ENCODE data around the gene HSD17B2.

The HSD17B2 gene

GRCh38 chr16:82049484-82049883, 14.4 kb downstream of the HSD17B2 start:
- DNase-seq (ENCODE audit: low spot score) = no peak

DNA sequence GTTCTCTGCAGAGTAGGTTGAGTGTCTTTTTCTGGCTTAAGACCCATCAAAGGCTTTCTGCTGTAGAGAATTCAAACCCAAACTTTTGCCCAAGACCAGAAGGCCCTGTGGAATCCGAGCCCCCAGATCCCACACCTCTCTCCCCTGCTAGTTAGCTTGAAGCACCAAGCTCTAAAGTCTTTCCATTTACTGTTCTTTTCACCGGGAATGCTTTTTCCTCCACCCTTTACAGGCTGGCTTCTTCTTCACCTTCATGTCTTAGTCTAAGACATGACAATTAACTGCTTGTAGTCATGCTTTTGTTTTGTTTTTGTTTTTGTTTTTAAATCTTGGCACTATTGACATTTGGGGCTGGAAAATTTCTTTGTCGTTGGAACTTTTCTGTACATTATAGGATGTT, 15.5 kb downstream of the HSD17B2 start:
- DNase-seq (ENCODE audit: low spot score) = no peak

DNA sequence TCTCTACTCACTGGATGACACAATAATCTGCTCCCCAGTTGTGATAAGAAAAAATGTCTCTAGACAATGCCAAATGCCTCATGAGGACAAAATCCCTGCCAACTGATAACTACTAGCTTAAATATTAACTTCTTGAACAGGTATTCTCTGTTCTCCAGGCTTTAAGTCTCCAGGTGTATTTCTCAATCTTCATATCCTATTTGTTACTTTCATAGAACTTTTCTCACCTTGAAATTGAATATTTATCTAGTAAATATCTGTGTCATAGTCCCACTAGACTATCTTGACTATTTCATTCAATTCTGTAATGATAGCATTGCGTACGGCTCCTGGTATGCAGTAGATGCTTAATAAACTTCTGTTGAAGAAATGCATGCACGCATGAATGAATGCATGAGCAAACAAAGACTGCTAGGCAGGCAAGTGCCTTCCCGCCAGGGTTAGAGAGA, 15.9 kb downstream of the HSD17B2 start:
- no peak for DNase-seq (ENCODE audit: low spot score)

DNA sequence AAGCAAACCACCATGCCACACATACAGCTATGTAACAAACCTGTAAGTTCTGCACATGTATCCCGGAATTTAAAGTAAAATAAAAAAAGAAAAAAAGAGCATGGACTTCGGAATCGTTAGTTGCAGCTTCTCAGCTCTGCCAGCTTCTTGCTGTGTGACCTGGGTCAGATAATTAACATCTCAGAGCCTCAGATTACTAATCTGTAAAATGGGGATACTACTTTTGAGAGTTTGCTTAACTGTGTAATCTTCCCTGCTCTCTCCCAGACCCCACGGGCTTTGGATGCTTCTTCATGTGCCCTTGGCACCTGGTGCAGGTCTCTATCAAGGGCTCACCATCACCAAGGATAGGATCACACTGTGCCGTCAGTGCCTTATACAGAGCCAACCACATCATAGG, 16.6 kb downstream of the HSD17B2 start:
- DNase-seq (ENCODE audit: low spot score) = no peak

GRCh38 chr16:82055117-82055516, 20.1 kb downstream of the HSD17B2 start:
- DNase-seq (ENCODE audit: low spot score) = no peak

DNA sequence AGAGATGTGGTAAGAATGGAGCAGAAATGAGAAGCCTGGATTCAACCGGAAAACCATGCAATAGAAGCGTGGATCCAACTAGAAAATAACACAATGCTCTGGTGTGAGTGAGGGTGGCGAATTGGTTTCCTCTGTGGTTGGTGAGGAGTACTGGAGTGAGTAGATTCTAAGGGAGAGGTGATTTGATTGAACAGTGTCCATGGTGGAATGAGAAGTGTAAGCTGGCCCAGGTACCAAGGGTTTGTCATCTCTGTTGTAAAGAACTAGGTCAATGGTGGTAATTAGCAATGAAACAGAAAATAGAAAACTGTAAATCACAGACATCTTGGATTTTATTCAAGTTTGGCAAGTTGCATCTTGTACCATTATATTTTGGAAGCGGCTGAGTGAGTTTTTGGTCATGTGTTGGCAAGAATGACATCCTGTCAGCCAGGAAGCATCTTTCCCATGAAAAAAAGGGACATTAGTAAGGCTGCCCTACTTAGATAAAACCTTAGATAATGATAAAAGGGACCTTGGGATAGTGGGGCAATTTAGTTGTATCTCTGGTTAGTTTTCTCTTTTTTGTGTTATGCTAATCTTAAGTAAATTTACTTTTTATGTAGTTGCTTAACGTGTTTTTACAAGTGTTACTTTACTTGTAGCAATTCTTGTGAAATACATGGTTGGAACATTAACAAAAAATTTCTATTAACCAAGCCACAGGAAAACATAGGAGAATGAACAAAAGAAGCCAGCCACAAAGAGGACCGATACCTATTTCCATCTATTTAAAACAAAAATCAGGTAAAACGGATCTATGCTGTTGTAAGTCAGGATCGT, 20.9 kb downstream of the HSD17B2 start:
- no peak for DNase-seq (ENCODE audit: low spot score)

DNA sequence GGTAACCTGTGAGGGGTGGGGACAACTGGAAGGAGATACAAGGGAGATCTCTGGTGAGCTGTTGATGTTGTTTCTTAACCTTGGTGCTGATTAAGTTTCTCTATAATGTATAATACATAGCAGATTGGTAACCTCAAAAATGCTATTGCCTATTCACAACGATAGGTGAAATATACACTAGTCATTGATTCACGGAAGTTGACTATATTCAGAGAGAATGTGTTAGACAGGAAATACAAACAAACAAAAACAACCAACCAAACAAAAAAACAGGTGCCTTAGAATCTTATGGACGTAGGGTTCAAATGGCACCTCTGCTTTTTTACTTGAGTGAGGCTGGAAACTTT, 21.5 kb downstream of the HSD17B2 start:
- no peak for DNase-seq (ENCODE audit: low spot score)

GRCh38 chr16:82059161-82059982, 24.3 kb downstream of the HSD17B2 start:
- DNase-seq (ENCODE audit: low spot score) = no peak

- no peak for DNase-seq (ENCODE audit: low spot score)
Observed at GRCh38 chr16:82059983-82060421, 24.9 kb downstream of the HSD17B2 start.

GRCh38 chr16:82061861-82062525, 26.9 kb downstream of the HSD17B2 start:
- DNase-seq (ENCODE audit: low spot score) = no peak

DNA sequence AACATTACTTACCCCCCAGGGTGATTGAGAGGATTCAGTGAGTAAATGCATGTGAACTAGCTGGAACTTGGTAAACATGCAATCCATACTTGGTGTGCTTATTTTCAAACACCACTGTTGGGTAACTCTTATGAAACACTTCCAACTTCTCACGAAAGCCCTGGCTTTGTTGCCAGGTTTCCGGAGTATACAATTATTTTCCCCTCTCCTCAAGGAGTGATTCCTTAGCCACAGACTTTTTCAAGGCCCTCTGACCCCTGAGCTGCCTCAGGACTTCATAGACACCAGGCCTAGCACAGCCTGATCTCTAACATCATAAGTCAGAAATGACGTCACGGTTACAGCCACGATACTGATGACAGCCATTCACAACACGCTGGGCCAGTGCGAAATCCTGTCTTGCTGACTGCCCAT, 27.6 kb downstream of the HSD17B2 start:
- DNase-seq (ENCODE audit: low spot score) = no peak

GRCh38 chr16:82063456-82064082, 28.5 kb downstream of the HSD17B2 start:
- no peak for DNase-seq (ENCODE audit: low spot score)

GRCh38 chr16:82067042-82067803, 32.2 kb downstream of the HSD17B2 start:
- no peak for DNase-seq (ENCODE audit: low spot score)

- no peak for DNase-seq (ENCODE audit: low spot score)
Observed at GRCh38 chr16:82067804-82068325, 32.8 kb downstream of the HSD17B2 start.

DNA sequence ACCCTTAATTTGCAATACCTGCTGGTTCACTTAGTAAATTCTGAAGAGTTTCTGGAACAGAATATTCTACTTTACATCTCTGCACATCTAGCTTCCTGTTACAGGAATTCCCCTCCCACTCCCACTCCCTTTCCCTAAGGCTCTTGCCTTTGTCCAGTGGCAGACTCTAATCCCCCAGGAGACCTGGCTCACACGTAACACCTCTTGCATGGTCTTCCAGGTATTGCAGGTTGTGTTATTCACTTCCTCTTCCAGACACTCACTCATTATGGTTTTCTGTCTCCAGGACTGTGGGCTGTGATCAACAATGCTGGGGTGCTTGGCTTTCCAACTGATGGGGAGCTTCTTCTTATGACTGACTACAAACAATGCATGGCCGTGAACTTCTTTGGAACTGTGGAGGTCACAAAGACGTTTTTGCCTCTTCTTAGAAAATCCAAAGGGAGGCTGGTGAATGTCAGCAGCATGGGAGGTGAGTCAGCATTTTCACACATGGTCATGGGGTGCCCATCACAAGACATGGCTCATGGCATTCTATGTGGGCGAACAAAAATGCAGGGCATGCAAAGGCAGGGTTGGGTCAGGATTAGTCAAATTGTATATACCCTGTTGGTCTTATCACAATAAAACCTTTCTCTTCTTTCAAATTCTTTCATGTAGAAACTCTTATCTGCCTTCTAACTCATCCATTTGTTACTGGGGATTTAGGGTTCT, 35.8 kb downstream of the HSD17B2 start:
- DNase-seq (ENCODE audit: low spot score) = no peak

DNA sequence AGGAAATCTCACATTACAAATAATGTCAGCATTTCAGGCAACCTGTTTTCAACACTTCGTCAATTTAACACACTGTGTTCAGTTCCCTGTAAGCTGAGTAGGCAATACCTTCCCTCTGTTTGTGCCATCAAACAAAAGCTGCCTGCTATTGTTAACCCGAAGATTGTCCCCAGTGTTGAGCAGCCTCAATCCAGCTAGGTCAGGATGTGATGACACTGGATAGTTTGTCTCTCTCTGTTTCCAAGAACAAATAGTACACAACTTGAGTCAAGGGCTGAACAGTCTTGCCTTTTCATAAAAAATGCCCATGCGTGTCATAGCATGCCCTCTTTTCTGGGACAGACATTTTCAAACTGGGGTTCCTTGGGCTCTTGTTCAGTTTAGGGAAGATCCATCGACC, 36.4 kb downstream of the HSD17B2 start:
- DNase-seq (ENCODE audit: low spot score) = no peak

- no peak for DNase-seq (ENCODE audit: low spot score)
Observed at GRCh38 chr16:82072313-82072712, 37.3 kb downstream of the HSD17B2 start.

DNA sequence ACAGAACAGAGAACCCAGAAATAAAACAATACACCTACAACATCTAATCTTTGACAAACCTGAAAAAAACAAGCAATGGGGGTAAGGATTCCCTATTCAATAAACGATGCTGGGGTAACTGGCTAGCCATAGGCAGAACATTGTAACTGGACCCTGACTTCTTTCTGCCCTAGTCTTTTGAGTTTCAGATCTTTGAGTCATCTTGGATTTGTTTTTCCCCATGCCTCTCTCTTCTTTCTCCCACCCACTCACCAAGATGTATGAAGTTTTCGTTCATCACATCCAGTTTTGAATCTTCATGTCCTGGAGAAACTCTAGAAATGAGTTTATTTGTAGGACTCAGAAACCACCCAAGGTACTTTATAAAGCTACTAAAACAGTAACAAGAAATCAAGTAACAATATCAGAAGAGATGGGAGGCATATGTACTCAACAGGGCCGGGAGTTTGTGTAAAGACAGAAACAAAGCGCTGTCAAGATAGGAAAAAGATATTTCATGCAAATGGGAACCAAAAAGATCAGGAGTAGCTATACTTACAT, 39.0 kb downstream of the HSD17B2 start:
- DNase-seq (ENCODE audit: low spot score) = no peak

GRCh38 chr16:82078125-82078524, 43.1 kb downstream of the HSD17B2 start:
- no peak for DNase-seq (ENCODE audit: low spot score)

DNA sequence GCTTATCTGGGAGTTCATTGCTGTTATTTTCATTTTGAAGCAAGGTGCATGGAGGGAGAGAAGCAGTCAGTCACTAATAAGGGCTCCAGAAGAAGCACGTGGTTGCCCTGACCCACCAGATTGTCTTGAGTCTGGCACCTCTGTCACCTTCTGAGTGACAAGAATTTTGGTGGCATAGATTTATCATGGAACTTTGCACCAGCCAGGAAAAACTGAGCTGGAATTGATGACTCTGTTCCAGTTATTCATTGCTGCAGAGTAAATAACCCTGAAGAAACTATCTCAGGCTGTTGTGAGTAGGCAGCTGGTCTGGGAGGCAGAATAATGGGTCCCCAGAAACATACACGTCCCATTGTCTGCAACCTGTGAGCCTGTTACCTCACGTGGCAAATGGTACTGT, 44.8 kb downstream of the HSD17B2 start:
- no peak for DNase-seq (ENCODE audit: low spot score)

All from HuH-7.5 (cell line).